ENCODE data around the gene FGF18.

FGF18 gene

GRCh38 chr5:171445644-171446516 is 26.4 kb downstream of the FGF18 start:
- H3K9me3 ChIP-seq: no peaks in the 10 kb centered on the region
- TF ChIP-seq CTCF (IDR thresholded peaks at IDR 0.05; ENCODE audit: low read depth, low read length): no peak
- no peaks in the 10 kb centered on the region for H3K4me1 ChIP-seq
- H3K4me3 ChIP-seq (ENCODE audit: low read depth, low read length): no peak overlapping the region
- H3K36me3 ChIP-seq: no peaks in the 10 kb centered on the region
- no peaks in the 10 kb centered on the region for H3K27me3 ChIP-seq
- no peak for DNase-seq

DNA sequence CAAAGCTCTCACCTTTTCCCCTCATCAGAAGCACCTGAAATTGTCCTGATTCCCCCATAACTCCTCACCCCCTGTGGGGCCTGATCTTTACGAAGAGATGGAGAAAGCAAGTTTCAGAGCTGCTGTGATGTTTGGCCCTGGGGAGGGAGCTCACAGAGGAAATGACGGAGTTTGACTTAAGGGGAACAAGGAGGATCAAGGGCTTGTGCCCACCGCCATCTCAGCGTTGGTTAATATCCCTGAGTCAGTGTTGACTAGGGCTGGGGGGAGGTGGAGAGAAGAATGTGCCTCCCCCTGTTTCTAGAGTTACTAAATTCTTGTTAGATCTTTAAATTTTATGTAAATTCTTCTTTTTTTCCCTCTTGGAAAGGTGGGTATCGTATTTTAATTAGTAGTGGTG is 27.8 kb downstream of the FGF18 start:
- Histone ChIP-seq H3K9me3 (no peaks in the 10 kb centered on the region), H3K4me3 (ENCODE audit: low read depth, low read length) (no peak overlapping the region), H3K36me3 (no peaks in the 10 kb centered on the region), H3K4me1 (no peaks in the 10 kb centered on the region), H3K27me3 (no peaks in the 10 kb centered on the region)
- no peak for TF ChIP-seq CTCF (IDR thresholded peaks at IDR 0.05; ENCODE audit: low read depth, low read length)
- DNase-seq: no peak

GRCh38 chr5:171449426-171449825 is 30.0 kb downstream of the FGF18 start:
- no peaks in the 10 kb centered on the region for H3K9me3 ChIP-seq
- no peaks in the 10 kb centered on the region for H3K4me1 ChIP-seq
- no peak overlapping the region for H3K4me3 ChIP-seq (ENCODE audit: low read depth, low read length)
- no peak for DNase-seq
- H3K27me3 ChIP-seq: no peaks in the 10 kb centered on the region
- no peaks in the 10 kb centered on the region for H3K36me3 ChIP-seq
- no peak for TF ChIP-seq CTCF (IDR thresholded peaks at IDR 0.05; ENCODE audit: low read depth, low read length)

- Histone ChIP-seq H3K36me3 (no peaks in the 10 kb centered on the region), H3K9me3 (no peaks in the 10 kb centered on the region), H3K27me3 (no peaks in the 10 kb centered on the region), H3K4me3 (ENCODE audit: low read depth, low read length) (no peak overlapping the region), H3K4me1 (no peaks in the 10 kb centered on the region)
- no peak for DNase-seq
- no peak for TF ChIP-seq CTCF (IDR thresholded peaks at IDR 0.05; ENCODE audit: low read depth, low read length)
These were observed 31.2 kb downstream of the FGF18 start for GRCh38 chr5:171450423-171451331.

DNA sequence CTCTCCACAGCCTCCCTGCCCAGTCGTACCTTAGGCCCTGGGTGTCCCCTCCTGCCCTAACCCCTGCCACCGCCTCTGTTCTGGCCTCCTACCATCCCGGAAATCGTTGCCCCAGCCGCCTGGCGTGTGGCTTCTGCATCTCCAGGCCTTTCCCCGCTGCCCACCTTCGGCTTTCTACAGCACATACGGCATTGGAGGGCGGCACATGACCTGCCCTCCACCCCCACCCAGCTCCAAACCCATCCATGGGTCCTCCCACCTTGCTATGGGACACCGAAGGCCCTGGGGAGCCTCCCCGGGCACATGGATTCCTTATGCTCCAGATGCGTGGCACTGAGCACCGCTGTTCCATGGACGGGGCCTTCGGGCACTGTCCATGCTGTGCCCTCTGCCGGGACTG is 32.0 kb downstream of the FGF18 start:
- TF ChIP-seq CTCF (IDR thresholded peaks at IDR 0.05; ENCODE audit: low read depth, low read length): no peak
- Histone ChIP-seq H3K27me3 (no peaks in the 10 kb centered on the region), H3K36me3 (no peaks in the 10 kb centered on the region), H3K4me3 (ENCODE audit: low read depth, low read length) (no peak overlapping the region), H3K4me1 (no peaks in the 10 kb centered on the region), H3K9me3 (no peaks in the 10 kb centered on the region)
- no peak for DNase-seq

Measured in BE2C (cell line).